ENCODE data around the gene KLHL30. TPM values are rescaled to one million over a fixed set of nuclear protein-coding genes. Genes with fewer than 3 reads are reported as not detected.

KLHL30 gene
- total RNA-seq, 2 donors from 2014 or later: 0.23 to 1.9 TPM

- Histone ChIP-seq H3K36me3 (no peaks in the 10 kb centered on the region), H3K4me1 (replicated peaks) (no peaks in the 10 kb centered on the region), H3K27ac (no peak overlapping the region), H3K27me3 (replicated peaks; ENCODE audit: insufficient read depth) (peaks cover 5% of the 10 kb centered on the region), H3K4me3 (no peak overlapping the region), H3K9me3 (no peaks in the 10 kb centered on the region)
- DNase-seq (ENCODE audit: low spot score): no peak
- no peak for TF ChIP-seq POLR2A (IDR thresholded peaks at IDR 0.05)
- TF ChIP-seq, protein P1, sequence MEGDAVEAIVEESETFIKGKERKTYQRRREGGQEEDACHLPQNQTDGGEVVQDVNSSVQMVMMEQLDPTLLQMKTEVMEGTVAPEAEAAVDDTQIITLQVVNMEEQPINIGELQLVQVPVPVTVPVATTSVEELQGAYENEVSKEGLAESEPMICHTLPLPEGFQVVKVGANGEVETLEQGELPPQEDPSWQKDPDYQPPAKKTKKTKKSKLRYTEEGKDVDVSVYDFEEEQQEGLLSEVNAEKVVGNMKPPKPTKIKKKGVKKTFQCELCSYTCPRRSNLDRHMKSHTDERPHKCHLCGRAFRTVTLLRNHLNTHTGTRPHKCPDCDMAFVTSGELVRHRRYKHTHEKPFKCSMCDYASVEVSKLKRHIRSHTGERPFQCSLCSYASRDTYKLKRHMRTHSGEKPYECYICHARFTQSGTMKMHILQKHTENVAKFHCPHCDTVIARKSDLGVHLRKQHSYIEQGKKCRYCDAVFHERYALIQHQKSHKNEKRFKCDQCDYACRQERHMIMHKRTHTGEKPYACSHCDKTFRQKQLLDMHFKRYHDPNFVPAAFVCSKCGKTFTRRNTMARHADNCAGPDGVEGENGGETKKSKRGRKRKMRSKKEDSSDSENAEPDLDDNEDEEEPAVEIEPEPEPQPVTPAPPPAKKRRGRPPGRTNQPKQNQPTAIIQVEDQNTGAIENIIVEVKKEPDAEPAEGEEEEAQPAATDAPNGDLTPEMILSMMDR (IDR thresholded peaks at IDR 0.05): no peak
- 83% methylated on average over 21 of the region's 24 CpGs for WGBS
- intact Hi-C loops (cut with DNase I): loop anchor here (10.0 kb wide), 1 partner anchor 312 kb away; the partner anchor contains the start of gene RAMP1
These were observed 28.2 kb downstream of the KLHL30 start for GRCh38 chr2:238166391-238167343.

- H3K4me3 ChIP-seq: no peak overlapping the region
- DNase-seq (ENCODE audit: low spot score): no peak
- intact Hi-C loops (cut with DNase I): loop anchor here (10.0 kb wide), 1 partner anchor 313 kb away; the partner anchor contains the start of gene RAMP1
- TF ChIP-seq POLR2A (IDR thresholded peaks at IDR 0.05): no peak
- TF ChIP-seq POLR2AphosphoS5 (IDR thresholded peaks at IDR 0.05): no peak
- TF ChIP-seq, protein P1 (IDR thresholded peaks at IDR 0.05): no peak
- H3K36me3 ChIP-seq: no peaks in the 10 kb centered on the region
- peaks cover 5% of the 10 kb centered on the region for H3K27me3 ChIP-seq (replicated peaks; ENCODE audit: insufficient read depth)
- H3K4me1 ChIP-seq (replicated peaks): no peaks in the 10 kb centered on the region
- WGBS: 90% methylated on average over 7 of the region's 7 CpGs
- no peak overlapping the region for H3K27ac ChIP-seq
- no peaks in the 10 kb centered on the region for H3K9me3 ChIP-seq
These were observed 28.9 kb downstream of the KLHL30 start for GRCh38 chr2:238167344-238167715.

GRCh38 chr2:238167761-238168160 lies 29.3 kb downstream of the KLHL30 start:
- 81% methylated on average over 8 of the region's 8 CpGs for WGBS
- intact Hi-C loops (cut with DNase I): loop anchor here (10.0 kb wide), 1 partner anchor 313 kb away; the partner anchor contains the start of gene RAMP1
- H3K4me3 ChIP-seq: no peak overlapping the region
- no peaks in the 10 kb centered on the region for H3K4me1 ChIP-seq (replicated peaks)
- no peak for DNase-seq (ENCODE audit: low spot score)
- H3K27ac ChIP-seq: no peak overlapping the region
- no peaks in the 10 kb centered on the region for H3K36me3 ChIP-seq
- TF ChIP-seq POLR2A (IDR thresholded peaks at IDR 0.05) (no peak), POLR2AphosphoS5 (IDR thresholded peaks at IDR 0.05) (no peak)
- TF ChIP-seq, protein P1 (IDR thresholded peaks at IDR 0.05): no peak
- H3K27me3 ChIP-seq (replicated peaks; ENCODE audit: insufficient read depth): peaks cover 5% of the 10 kb centered on the region
- H3K9me3 ChIP-seq: no peaks in the 10 kb centered on the region

- Histone ChIP-seq H3K4me3 (no peak overlapping the region), H3K27me3 (replicated peaks; ENCODE audit: insufficient read depth) (peaks cover 5% of the 10 kb centered on the region), H3K36me3 (no peaks in the 10 kb centered on the region), H3K27ac (peak overlapping the region in 1 of 2 donors; percentile 2), H3K4me1 (replicated peaks) (no peaks in the 10 kb centered on the region), H3K9me3 (no peaks in the 10 kb centered on the region)
- intact Hi-C loops (cut with DNase I): loop anchor here (10.0 kb wide), 1 partner anchor 314 kb away; the partner anchor contains the start of gene RAMP1
- TF ChIP-seq POLR2A (IDR thresholded peaks at IDR 0.05): no peak
- no peak for TF ChIP-seq POLR2AphosphoS5 (IDR thresholded peaks at IDR 0.05)
- TF ChIP-seq, protein P1 (IDR thresholded peaks at IDR 0.05): no peak
- no peak for DNase-seq (ENCODE audit: low spot score)
- 81% methylated on average over 13 of the region's 13 CpGs for WGBS
These were observed 30.0 kb downstream of the KLHL30 start for GRCh38 chr2:238168196-238169047.
